VCaP (cell line): ENCODE data around the gene ARFIP1.

Experiments
- H3K27ac ChIP-seq: fragments of 450-650 bp; 2 replicates; pipeline ENCODE4 v1.5.1; 2017
- CTCF ChIP-seq: fragments of 450-650 bp; conservative IDR thresholded peaks from 2 replicates; pipeline ENCODE4 v1.5.1; 2017; ENCODE audit warnings: mild to moderate bottlenecking, moderate library complexity

ARFIP1 gene

GRCh38 chr4:152900395-152900794, 120.6 kb downstream of the ARFIP1 start:
- peak overlapping the region; percentile 64 for H3K27ac ChIP-seq
- no peak for TF ChIP-seq CTCF

- no peak for TF ChIP-seq CTCF
Measured at GRCh38 chr4:152901205-152901604, 121.5 kb downstream of the ARFIP1 start.

GRCh38 chr4:152903658-152904057, 123.9 kb downstream of the ARFIP1 start:
- H3K27ac ChIP-seq: no peak overlapping the region
- TF ChIP-seq CTCF: no peak

More at GRCh38 chr4:152901205-152901604, 121.5 kb downstream of the ARFIP1 start:
- peak overlapping the region; percentile 64 for H3K27ac ChIP-seq

GRCh38 chr4:152909901-152910300, 130.1 kb downstream of the ARFIP1 start:
- no peak overlapping the region for H3K27ac ChIP-seq
- TF ChIP-seq CTCF: no peak

GRCh38 chr4:152910521-152910920, 130.8 kb downstream of the ARFIP1 start:
- no peak overlapping the region for H3K27ac ChIP-seq
- TF ChIP-seq CTCF: peak; percentile 47

GRCh38 chr4:152917543-152918395, 138.0 kb downstream of the ARFIP1 start:
- no peak overlapping the region for H3K27ac ChIP-seq
- no peak for TF ChIP-seq CTCF

- no peak for TF ChIP-seq CTCF
Measured at GRCh38 chr4:152919826-152920225, 140.1 kb downstream of the ARFIP1 start.

More at GRCh38 chr4:152919826-152920225, 140.1 kb downstream of the ARFIP1 start:
- H3K27ac ChIP-seq: no peak overlapping the region
